Measurements from ENCODE around the gene CFAP97D1.

The CFAP97D1 gene

GRCh38 chr17:43758497-43759174 is 21.6 kb upstream of the CFAP97D1 start, which contains the start of gene SOST:
SOST (minus strand) TSS chr17:43758791; CDS start chr17:43758741, 50 bp downstream.
- Histone ChIP-seq H3K27ac (no peak within 1 kb of the TSS), H3K27me3 (ENCODE audit: insufficient read depth, low read depth) (no peaks in the 10 kb centered on the region), H3K4me3 (IDR thresholded peaks at IDR 0.05; ENCODE audit: insufficient read depth, low read depth, low read length) (no peak within 1 kb of the TSS), H3K79me2 (ENCODE audit: insufficient read depth, low read depth) (no peaks in the 10 kb centered on the region), H3K9ac (no peak within 1 kb of the TSS), H3K4me1 (ENCODE audit: low read depth, poor library complexity, severe bottlenecking) (peaks cover 16% of the 10 kb centered on the region), H3K36me3 (ENCODE audit: insufficient read depth) (no peaks in the 10 kb centered on the region), H3K4me2 (no peak within 1 kb of the TSS), H4K20me1 (ENCODE audit: insufficient read depth) (no peaks in the 10 kb centered on the region), H2AFZ (ENCODE audit: low read depth) (no peak within 1 kb of the TSS)
- no peak for TF ChIP-seq CTCF (conservative IDR thresholded peaks at IDR 0.05; ENCODE audit: low read depth, low read length)

GRCh38 chr17:43759836-43760235 is 20.4 kb upstream of the CFAP97D1 start:
- Histone ChIP-seq H3K36me3 (ENCODE audit: insufficient read depth) (no peaks in the 10 kb centered on the region), H4K20me1 (ENCODE audit: insufficient read depth) (no peaks in the 10 kb centered on the region), H3K79me2 (ENCODE audit: insufficient read depth, low read depth) (no peaks in the 10 kb centered on the region), H3K4me1 (ENCODE audit: low read depth, poor library complexity, severe bottlenecking) (peaks cover 11% of the 10 kb centered on the region), H3K4me3 (IDR thresholded peaks at IDR 0.05; ENCODE audit: insufficient read depth, low read depth, low read length) (no peak overlapping the region), H3K9ac (no peak overlapping the region), H3K27ac (no peak overlapping the region), H3K4me2 (no peak overlapping the region), H3K27me3 (ENCODE audit: insufficient read depth, low read depth) (no peaks in the 10 kb centered on the region; the same call in 1 of the 2 replicates), H2AFZ (ENCODE audit: low read depth) (no peak overlapping the region)
- TF ChIP-seq CTCF (conservative IDR thresholded peaks at IDR 0.05; ENCODE audit: low read depth, low read length) = no peak

- Histone ChIP-seq H3K27me3 (ENCODE audit: insufficient read depth, low read depth) (no peaks in the 10 kb centered on the region; the same call in 1 of the 2 replicates), H2AFZ (ENCODE audit: low read depth) (no peak overlapping the region), H3K79me2 (ENCODE audit: insufficient read depth, low read depth) (no peaks in the 10 kb centered on the region), H3K27ac (no peak overlapping the region), H3K4me1 (ENCODE audit: low read depth, poor library complexity, severe bottlenecking) (peaks cover 11% of the 10 kb centered on the region), H4K20me1 (ENCODE audit: insufficient read depth) (no peaks in the 10 kb centered on the region), H3K9ac (no peak overlapping the region), H3K4me2 (no peak overlapping the region), H3K36me3 (ENCODE audit: insufficient read depth) (no peaks in the 10 kb centered on the region), H3K4me3 (IDR thresholded peaks at IDR 0.05; ENCODE audit: insufficient read depth, low read depth, low read length) (no peak overlapping the region)
- TF ChIP-seq CTCF (conservative IDR thresholded peaks at IDR 0.05; ENCODE audit: low read depth, low read length) = peak; percentile 99
Observed at GRCh38 chr17:43760254-43760852, 19.9 kb upstream of the CFAP97D1 start.

GRCh38 chr17:43766413-43767052 is 13.7 kb upstream of the CFAP97D1 start:
- Histone ChIP-seq H3K4me2 (no peak overlapping the region), H3K4me1 (ENCODE audit: low read depth, poor library complexity, severe bottlenecking) (no peaks in the 10 kb centered on the region), H3K79me2 (ENCODE audit: insufficient read depth, low read depth) (no peaks in the 10 kb centered on the region), H3K27ac (no peak overlapping the region), H3K36me3 (ENCODE audit: insufficient read depth) (no peaks in the 10 kb centered on the region), H3K4me3 (IDR thresholded peaks at IDR 0.05; ENCODE audit: insufficient read depth, low read depth, low read length) (no peak overlapping the region), H3K27me3 (ENCODE audit: insufficient read depth, low read depth) (no peaks in the 10 kb centered on the region; the same call in 1 of the 2 replicates), H4K20me1 (ENCODE audit: insufficient read depth) (no peaks in the 10 kb centered on the region), H2AFZ (ENCODE audit: low read depth) (no peak overlapping the region), H3K9ac (no peak overlapping the region)
- peak; percentile 99 for TF ChIP-seq CTCF (conservative IDR thresholded peaks at IDR 0.05; ENCODE audit: low read depth, low read length)
